NCI-H1092 (cell line): ENCODE measurements around the gene ZNF333.
A peak's percentile ranks its signal among the peaks of the same experiment; 100 is the strongest.

Source experiments
- DNase-seq: peaks from one replicate; lab custom pipeline; 2025; lab: John Stamatoyannopoulos, UW

Gene ZNF333

GRCh38 chr19:14689598-14690503, at the start of gene ZNF333:
ZNF333 (plus strand) TSS chr19:14690048; CDS start chr19:14693492, 3,444 bp downstream.
- DNase-seq = peak; percentile 89

GRCh38 chr19:14648506-14648905, 41.3 kb upstream of the ZNF333 start:
- no peak for DNase-seq

GRCh38 chr19:14649020-14649419, 40.8 kb upstream of the ZNF333 start:
- DNase-seq = no peak

DNA sequence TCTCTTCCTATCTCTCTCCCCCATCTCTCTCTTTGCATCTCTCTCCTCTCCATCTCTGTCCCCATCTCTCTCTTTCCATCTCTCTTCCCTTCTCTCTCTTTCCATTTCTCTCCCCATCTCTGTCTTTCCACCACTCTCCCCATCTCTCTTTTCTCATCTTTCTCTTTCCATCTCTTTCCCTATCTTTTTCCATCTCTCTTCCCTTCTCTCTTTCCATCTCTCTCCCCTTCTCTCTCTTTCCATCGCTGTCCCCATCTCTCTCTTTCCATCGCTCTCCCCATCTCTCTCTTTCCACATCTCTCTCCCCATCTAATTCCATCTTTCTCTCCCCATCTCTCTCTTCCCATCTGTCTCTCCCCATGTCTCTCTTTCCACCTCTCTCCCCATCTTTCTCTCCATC, 39.7 kb upstream of the ZNF333 start:
- no peak for DNase-seq

GRCh38 chr19:14654786-14655560, 34.9 kb upstream of the ZNF333 start:
- DNase-seq = no peak

DNA sequence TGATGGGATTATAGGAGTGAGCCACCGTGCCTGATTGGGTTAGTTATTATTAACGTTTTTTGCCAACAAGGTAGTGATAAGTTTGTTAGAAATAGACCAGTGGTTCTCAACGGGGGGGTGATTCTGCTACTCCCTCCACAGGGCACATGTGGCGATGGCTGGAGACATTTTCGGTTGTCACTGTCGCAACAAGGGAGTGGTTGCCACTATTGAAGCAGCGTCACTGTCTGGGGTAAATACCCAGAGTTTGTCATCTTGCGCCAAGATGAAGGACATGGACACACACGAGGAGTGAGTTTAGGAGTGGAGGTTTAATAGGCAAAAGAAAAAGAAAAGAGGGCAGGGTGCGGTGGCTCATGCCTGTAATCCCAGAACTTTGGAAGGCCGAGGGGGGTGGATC, 34.1 kb upstream of the ZNF333 start:
- no peak for DNase-seq

- DNase-seq = no peak
Observed at GRCh38 chr19:14659874-14660489, 29.9 kb upstream of the ZNF333 start.

DNA sequence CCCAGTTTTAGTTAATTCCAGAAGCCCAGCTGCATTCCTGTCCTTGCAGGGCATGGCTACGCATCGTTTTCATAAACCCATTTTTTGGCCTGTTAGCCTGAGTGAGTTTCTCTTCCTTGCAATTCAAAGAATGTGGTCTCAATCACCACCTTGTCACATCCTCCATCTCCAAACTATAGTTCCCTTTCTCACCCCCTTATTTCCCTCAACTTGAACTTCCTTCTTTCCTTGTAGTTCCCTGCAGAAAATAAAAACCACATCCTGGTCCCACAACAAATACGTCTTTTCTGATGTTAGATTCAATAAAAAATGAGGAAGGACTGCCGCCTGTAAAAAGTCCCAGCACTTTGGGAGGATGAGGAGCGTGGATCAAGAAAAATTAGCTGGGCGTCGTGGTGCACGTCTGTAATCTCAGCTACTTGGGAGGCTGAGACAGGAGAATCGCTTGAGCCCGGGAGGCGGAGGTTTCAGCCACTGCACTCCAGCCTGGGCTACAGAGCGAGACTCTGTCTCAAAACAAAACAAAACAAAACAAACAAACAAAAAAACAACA, 28.4 kb upstream of the ZNF333 start:
- DNase-seq = no peak

DNA sequence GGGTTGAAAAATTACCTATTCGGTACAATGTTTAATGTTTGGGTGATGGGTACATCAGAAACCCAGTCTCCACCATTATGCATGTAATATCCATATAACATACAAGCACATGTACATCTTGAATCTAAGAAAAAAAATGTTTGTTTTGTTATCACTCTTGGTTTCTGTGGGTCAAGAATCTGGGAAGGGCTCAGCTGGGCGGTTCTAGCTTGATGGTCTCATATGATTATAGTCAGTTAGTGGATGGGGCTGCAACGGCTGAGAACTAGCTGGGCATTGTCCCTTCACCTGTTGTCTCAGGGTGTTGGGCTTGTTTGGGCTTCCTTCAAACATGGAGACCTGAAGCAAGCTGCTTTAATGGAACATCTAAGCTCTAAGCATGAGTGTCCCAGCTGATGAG, 19.9 kb upstream of the ZNF333 start:
- no peak for DNase-seq

GRCh38 chr19:14670408-14670807, 19.4 kb upstream of the ZNF333 start:
- no peak for DNase-seq

- no peak for DNase-seq
Observed at GRCh38 chr19:14672188-14672872, 17.5 kb upstream of the ZNF333 start.

DNA sequence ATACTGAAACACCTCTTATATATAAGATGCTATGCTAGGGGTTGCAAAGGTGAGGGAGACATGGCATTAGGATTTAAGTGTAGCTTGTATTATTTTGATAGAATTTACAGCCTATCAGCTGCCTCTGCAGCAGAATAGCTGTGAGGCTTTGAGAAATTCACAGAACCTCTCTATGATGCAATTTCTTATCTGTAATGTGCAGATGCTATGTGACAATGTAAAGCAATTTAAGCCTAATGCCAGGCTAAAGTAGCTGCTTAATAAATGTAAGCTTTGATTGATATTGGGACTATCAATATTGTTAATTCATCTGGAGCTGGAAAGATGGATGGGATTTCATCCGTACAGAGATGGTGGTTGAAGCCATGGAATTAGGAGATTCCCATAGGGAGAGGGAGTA, 16.8 kb upstream of the ZNF333 start:
- no peak for DNase-seq

GRCh38 chr19:14674764-14675163, 15.1 kb upstream of the ZNF333 start, which contains the start of gene ADGRE3:
ADGRE3 (minus strand) TSS chr19:14674844; CDS start chr19:14674770, 74 bp downstream.
- DNase-seq = no peak

DNA sequence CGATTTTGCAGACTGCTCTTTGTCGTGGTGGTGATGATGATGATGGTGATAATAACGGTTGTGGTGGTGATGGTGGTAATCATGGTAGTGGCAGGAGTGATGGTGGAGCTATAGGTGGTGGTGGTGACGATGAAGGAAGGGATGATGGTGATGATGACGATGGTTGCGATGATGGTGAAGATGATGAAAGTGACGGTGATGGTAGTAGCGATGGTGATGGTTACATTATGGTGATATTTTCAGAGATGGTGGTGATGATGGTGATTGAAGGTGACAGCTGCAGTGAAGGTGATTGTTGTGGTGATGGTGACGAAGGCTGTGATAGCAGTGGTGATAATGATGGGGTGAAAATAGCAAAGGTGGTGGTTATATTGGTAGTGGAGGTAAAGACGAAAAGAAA, 13.1 kb upstream of the ZNF333 start:
- DNase-seq = no peak

- DNase-seq = no peak
Observed at GRCh38 chr19:14677464-14677863, 12.4 kb upstream of the ZNF333 start.

GRCh38 chr19:14678199-14678598, 11.6 kb upstream of the ZNF333 start:
- no peak for DNase-seq

DNA sequence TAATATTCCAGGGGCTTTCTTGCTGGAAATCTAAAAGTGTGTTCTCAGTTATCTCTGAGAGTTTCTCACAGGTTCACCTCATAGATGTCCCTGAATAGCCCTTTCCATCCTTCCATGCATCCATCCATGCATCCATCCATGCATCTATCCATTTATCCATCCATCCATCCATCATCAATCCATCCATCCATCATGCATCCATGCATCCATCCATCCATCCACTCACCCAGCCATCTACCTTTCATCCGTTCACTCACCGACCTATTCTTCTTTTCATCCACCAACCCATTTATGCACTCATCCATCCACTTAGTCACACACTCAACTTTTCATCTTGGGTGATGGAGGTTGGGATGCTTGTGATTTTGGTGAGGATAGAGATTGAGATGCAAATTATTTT, 7.8 kb upstream of the ZNF333 start:
- DNase-seq = no peak

GRCh38 chr19:14683439-14683838, 6.4 kb upstream of the ZNF333 start:
- no peak for DNase-seq

DNA sequence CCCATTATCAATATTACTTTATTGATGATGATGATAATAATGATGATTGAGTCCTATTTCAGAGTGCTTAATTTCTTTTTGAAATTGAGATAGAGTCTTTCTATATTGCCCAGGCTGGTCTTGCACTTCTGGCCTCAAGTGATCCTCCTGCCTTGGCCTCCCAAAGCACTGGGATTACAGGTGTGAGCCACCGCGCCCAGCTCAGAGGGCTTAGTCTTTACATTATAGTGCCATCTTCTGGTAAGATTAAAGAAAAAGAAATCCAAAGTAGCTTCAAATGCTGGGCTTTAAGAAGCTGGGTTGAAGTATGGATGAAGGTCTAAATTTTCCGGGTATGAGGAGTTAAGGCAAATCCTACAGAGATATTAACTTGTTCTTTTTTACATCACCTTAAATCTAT, 3.4 kb upstream of the ZNF333 start:
- DNase-seq = peak; percentile 10

- DNase-seq = no peak
Observed at GRCh38 chr19:14694641-14695266, 4.9 kb downstream of the ZNF333 start.

GRCh38 chr19:14695471-14695870, 5.6 kb downstream of the ZNF333 start:
- no peak for DNase-seq
